Neural progenitor cell (in vitro differentiated cells): ENCODE data around the gene TRIM10. TPM values are rescaled to one million over a fixed set of nuclear protein-coding genes. Genes with fewer than 3 reads are reported as not detected.

Source experiments
- DNase-seq: peaks from one replicate; pipeline ENCODE4 v3.0.0-alpha.2; 2016; ENCODE audit warnings: low spot score
- H2AFZ ChIP-seq: fragments of 200-600 bp; sonication (generic); replicated peaks from 2 replicates; pipeline ENCODE4 v1.6.1; 2016; ENCODE audit warnings: antibody characterized with exemption
- H3F3A ChIP-seq: fragments of 200-600 bp; sonication (generic); 2 replicates; pipeline ENCODE4 v1.6.1; 2016; ENCODE audit warnings: antibody characterized with exemption, low read depth
- H3K27ac ChIP-seq: fragments of 200-600 bp; sonication (generic); 2 replicates; pipeline ENCODE4 v1.5.1; 2016; ENCODE audit warnings: mild to moderate bottlenecking
- H3K27me3 ChIP-seq: fragments of 200-600 bp; sonication (generic); 2 replicates; pipeline ENCODE4 v1.6.1; 2016; ENCODE audit warnings: mild to moderate bottlenecking, moderate library complexity
- H3K36me3 ChIP-seq: fragments of 200-600 bp; sonication (generic); 2 replicates; pipeline ENCODE4 v1.5.1; 2016
- H3K4me1 ChIP-seq: fragments of 200-600 bp; sonication (generic); 2 replicates; pipeline ENCODE4 v1.6.1; 2016; ENCODE audit warnings: mixed run types
- H3K4me2 ChIP-seq: fragments of 200-600 bp; sonication (generic); 2 replicates; pipeline ENCODE4 v1.6.1; 2016
- H3K4me3 ChIP-seq: fragments of 200-600 bp; sonication (generic); 2 replicates; pipeline ENCODE4 v1.5.1; 2016
- H3K79me2 ChIP-seq: fragments of 200-600 bp; sonication (generic); 2 replicates; pipeline ENCODE4 v1.6.1; 2016; ENCODE audit warnings: low read depth
- H3K9ac ChIP-seq: fragments of 200-600 bp; sonication (generic); 2 replicates; pipeline ENCODE4 v1.6.1; 2016
- H3K9me3 ChIP-seq: fragments of 200-600 bp; sonication (generic); 2 replicates; pipeline ENCODE4 v1.5.1; 2016; ENCODE audit warnings: low read depth
- H4K20me1 ChIP-seq: fragments of 200-600 bp; sonication (generic); 2 replicates; pipeline ENCODE4 v1.6.1; 2016; ENCODE audit warnings: low read depth
- H3K27ac Mint-ChIP-seq: 3 replicates; pipeline ENCODE4 v1.8.0; 2021; ENCODE audit warnings: mixed read lengths
- H3K27me3 Mint-ChIP-seq: 2 replicates; pipeline ENCODE4 v1.8.0; 2022; ENCODE audit warnings: low read depth, mild to moderate bottlenecking, inconsistent platforms, moderate library complexity, mixed read lengths; ENCODE audit not compliant: insufficient read depth
- H3K36me3 Mint-ChIP-seq: 3 replicates; pipeline ENCODE4 v1.8.0; 2021; ENCODE audit warnings: mixed read lengths
- H3K4me1 Mint-ChIP-seq: 3 replicates; pipeline ENCODE4 v1.8.0; 2021; ENCODE audit warnings: mixed read lengths
- H3K4me3 Mint-ChIP-seq: 3 replicates; pipeline ENCODE4 v1.8.0; 2021; ENCODE audit warnings: mild to moderate bottlenecking, moderate library complexity, mixed read lengths
- H3K9me3 Mint-ChIP-seq: 3 replicates; pipeline ENCODE4 v1.8.0; 2020; ENCODE audit warnings: mixed read lengths
- EZH2 ChIP-seq: fragments of 200-600 bp; sonication (generic); IDR thresholded peaks from 2 replicates; pipeline ENCODE4 v1.6.1; 2017; ENCODE audit warnings: antibody characterized with exemption, mild to moderate bottlenecking, moderate library complexity
- EZH2phosphoT487 ChIP-seq: fragments of 200-600 bp; sonication (generic); IDR thresholded peaks from 2 replicates; pipeline ENCODE4 v1.6.1; 2017; ENCODE audit warnings: antibody characterized with exemption
- total RNA-seq: library from RNA; depleted of rRNA; stranded (reverse); fragments of >200 nt; gene quantifications from 2 replicates; pipeline ENCODE4 v1.2.3, GENCODE V29; 2015; ENCODE audit warnings: low replicate concordance
- TF ChIP-seq, protein P1 (sequence below): fragments of 200-600 bp; sonication (generic); IDR thresholded peaks from 2 replicates; pipeline ENCODE4 v1.5.1; 2017; ENCODE audit warnings: antibody characterized with exemption, mild to moderate bottlenecking

The TRIM10 gene
- total RNA-seq, 1 donor from 2014 or later, result not detected

DNA sequence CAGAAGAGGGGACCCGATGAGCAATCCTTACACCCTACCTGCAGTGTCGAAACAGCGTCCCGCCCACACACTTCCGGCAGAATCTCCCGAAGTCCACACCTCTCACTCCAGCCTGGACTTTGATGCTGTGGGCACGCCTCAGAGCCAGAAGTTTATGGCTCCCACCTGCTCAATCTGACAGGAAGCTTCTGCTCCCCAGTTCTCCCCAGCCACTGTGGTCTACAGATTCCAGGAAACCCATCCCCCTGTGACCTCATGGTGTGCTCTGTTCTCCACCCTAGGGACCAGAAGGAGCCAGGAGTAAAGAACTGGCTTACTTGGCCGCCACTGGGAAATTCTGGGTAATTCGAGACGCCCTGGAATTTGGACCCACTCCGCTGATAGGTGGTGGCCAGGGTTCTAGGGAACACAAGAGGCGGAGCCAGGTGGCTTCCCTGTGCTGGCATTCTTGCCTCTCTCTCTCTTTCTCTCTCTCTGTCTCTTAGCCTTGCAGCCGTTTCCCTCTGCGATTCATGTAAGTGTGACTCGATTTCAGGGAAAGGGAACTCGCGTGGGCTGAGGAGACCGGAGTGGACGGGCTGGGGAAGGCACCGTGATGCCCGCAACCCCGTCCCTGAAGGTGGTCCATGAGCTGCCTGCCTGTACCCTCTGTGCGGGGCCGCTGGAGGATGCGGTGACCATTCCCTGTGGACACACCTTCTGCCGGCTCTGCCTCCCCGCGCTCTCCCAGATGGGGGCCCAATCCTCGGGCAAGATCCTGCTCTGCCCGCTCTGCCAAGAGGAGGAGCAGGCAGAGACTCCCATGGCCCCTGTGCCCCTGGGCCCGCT, 2.3 kb upstream of the TRIM10 start, which contains the start of gene TRIM15:
Gene TRIM15 (plus strand): TSS at position 457 of the 828 bp plus-strand sequence. CDS start 139 bp downstream, at position 596.
- Mint-ChIP-seq H3K4me3 (peak within 1 kb of the TSS; percentile 1), H3K4me1 (no peaks in the 10 kb centered on the region), H3K9me3 (no peaks in the 10 kb centered on the region), H3K36me3 (no peaks in the 10 kb centered on the region), H3K27me3 (peaks cover 10% of the 10 kb centered on the region), H3K27ac (no peak within 1 kb of the TSS)
- Histone ChIP-seq H3K4me2 (no peak within 1 kb of the TSS), H4K20me1 (no peaks in the 10 kb centered on the region), H2AFZ (peak within 1 kb of the TSS; percentile 26), H3K9me3 (no peaks in the 10 kb centered on the region), H3F3A (no peaks in the 10 kb centered on the region), H3K4me1 (no peaks in the 10 kb centered on the region), H3K4me3 (no peak within 1 kb of the TSS), H3K9ac (no peak within 1 kb of the TSS), H3K36me3 (no peaks in the 10 kb centered on the region), H3K79me2 (no peaks in the 10 kb centered on the region), H3K27ac (no peak within 1 kb of the TSS), H3K27me3 (peaks cover 37% of the 10 kb centered on the region)
- DNase-seq, result peak; percentile 13
- no peak for TF ChIP-seq EZH2
- TF ChIP-seq EZH2phosphoT487, result no peak
- TF ChIP-seq, protein P1, sequence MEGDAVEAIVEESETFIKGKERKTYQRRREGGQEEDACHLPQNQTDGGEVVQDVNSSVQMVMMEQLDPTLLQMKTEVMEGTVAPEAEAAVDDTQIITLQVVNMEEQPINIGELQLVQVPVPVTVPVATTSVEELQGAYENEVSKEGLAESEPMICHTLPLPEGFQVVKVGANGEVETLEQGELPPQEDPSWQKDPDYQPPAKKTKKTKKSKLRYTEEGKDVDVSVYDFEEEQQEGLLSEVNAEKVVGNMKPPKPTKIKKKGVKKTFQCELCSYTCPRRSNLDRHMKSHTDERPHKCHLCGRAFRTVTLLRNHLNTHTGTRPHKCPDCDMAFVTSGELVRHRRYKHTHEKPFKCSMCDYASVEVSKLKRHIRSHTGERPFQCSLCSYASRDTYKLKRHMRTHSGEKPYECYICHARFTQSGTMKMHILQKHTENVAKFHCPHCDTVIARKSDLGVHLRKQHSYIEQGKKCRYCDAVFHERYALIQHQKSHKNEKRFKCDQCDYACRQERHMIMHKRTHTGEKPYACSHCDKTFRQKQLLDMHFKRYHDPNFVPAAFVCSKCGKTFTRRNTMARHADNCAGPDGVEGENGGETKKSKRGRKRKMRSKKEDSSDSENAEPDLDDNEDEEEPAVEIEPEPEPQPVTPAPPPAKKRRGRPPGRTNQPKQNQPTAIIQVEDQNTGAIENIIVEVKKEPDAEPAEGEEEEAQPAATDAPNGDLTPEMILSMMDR, result no peak

DNA sequence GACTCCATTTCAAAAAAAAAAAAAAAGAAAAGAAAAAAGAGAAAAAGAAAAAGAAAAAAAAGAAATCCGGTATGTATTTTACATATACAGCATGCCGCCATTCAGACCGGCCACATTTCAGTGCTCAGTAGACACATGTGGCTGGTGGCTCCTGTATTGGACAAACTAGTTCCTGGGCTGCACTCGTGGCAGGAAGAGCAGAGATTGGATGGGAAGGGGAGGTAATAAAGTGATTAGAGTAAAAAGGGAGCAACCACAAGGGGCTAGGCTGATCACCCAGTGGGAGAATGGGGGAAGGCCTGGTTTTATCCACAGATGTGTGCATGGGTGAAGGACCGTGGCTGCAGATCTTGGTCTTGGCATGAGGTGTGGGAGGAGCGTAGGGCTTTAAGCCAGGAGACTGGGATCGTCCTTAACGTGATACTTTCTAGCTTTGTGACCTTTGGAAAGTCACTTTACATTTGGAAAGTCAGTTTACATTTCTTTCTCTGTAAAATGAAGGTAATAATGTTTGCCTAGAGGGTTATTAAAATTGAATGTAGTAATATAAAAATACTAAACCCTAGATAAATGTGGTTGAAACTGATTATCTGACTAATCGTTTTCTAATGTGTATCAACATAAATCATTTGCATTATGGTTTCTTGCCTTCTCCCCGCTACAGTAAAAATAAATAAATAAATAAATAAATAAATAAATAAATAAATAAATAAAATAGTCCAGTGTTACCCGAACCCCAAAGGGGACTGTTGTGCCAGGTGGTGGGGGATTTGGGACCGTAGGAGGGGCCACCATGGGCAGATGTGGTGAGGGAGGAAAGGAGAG, 1.5 kb upstream of the TRIM10 start:
- H3K4me3 Mint-ChIP-seq, result peak overlapping the region; percentile 1
- Histone ChIP-seq H4K20me1 (no peaks in the 10 kb centered on the region), H3K27me3 (peaks cover 36% of the 10 kb centered on the region), H3K4me2 (no peak overlapping the region), H3K79me2 (no peaks in the 10 kb centered on the region), H3K4me1 (no peaks in the 10 kb centered on the region), H3K36me3 (no peaks in the 10 kb centered on the region), H3F3A (no peaks in the 10 kb centered on the region), H3K9me3 (no peaks in the 10 kb centered on the region), H3K27ac (no peak overlapping the region), H2AFZ (no peak overlapping the region), H3K4me3 (no peak overlapping the region), H3K9ac (no peak overlapping the region)
- H3K4me1 Mint-ChIP-seq, result no peaks in the 10 kb centered on the region
- TF ChIP-seq EZH2phosphoT487, result no peak
- TF ChIP-seq, protein P1, result no peak
- no peak for TF ChIP-seq EZH2
- no peaks in the 10 kb centered on the region for H3K9me3 Mint-ChIP-seq
- H3K27me3 Mint-ChIP-seq, result peaks cover 13% of the 10 kb centered on the region
- DNase-seq, result no peak
- no peaks in the 10 kb centered on the region for H3K36me3 Mint-ChIP-seq
- no peak overlapping the region for H3K27ac Mint-ChIP-seq

DNA sequence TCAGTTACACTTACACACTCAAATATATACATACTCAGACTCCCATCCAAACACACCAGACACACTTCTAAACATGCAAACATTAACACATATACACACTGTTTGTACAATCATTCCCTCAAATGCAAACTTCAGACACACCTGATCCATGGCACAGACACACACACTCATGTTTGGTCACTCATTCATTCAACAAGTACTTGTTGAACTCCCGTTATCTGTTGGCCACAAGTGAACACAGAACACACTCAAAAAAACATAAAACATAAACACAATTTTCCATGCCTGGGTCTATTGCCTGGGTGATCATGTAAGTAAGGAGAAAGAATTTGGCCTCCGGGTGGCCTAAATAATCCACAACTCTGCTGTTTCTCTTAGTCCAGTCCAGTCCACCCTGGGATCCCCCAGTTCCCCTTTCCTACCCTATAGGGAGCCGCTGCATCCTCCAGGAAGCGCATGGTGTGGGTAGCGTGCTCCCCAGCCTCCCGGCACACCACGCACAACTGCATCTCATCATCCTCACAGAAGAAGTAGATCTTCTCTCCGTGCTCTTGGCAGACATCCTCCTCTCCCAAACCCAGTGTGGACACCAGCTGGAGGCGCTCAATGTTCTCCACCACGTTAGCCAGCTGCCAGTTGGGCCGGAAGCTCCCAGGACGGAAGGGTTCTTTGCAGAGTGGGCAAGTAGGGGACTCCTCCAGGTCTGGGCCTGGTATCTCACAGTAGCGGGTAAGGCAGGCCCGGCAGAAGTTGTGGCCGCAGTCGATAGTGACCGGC, 815 bp downstream of the TRIM10 start:
- Histone ChIP-seq H3F3A (no peaks in the 10 kb centered on the region), H4K20me1 (no peaks in the 10 kb centered on the region), H3K36me3 (no peaks in the 10 kb centered on the region), H3K27me3 (peaks cover 22% of the 10 kb centered on the region), H3K79me2 (no peaks in the 10 kb centered on the region), H2AFZ (no peak overlapping the region), H3K9me3 (no peaks in the 10 kb centered on the region), H3K4me2 (no peak overlapping the region), H3K9ac (no peak overlapping the region), H3K4me1 (no peaks in the 10 kb centered on the region), H3K4me3 (no peak overlapping the region), H3K27ac (no peak overlapping the region)
- Mint-ChIP-seq H3K27ac (no peak overlapping the region), H3K27me3 (peaks cover 13% of the 10 kb centered on the region), H3K4me3 (no peak overlapping the region), H3K9me3 (no peaks in the 10 kb centered on the region), H3K4me1 (no peaks in the 10 kb centered on the region), H3K36me3 (no peaks in the 10 kb centered on the region)
- TF ChIP-seq, protein P1, result no peak
- no peak for TF ChIP-seq EZH2
- TF ChIP-seq EZH2phosphoT487, result no peak
- no peak for DNase-seq
